ENCODE results near the gene GOSR2. TPM values are rescaled to one million over a fixed set of nuclear protein-coding genes. Genes with fewer than 3 reads are reported as not detected.

Gene GOSR2
- total and polyA plus RNA-seq, 2 of the 13 experiments (the other 11 are each of a cell fraction or from before 2014, with no cell fraction given) = 61.5 to 63.9 TPM

GRCh38 chr17:46964315-46965265 lies 41.6 kb downstream of the GOSR2 start (continued):
- TF ChIP-seq SAP130 (CRISPR knock-in tag; IDR thresholded peaks at IDR 0.05; ENCODE audit: low read depth) = 0 out of 2 replicates have a peak, but pooled peaks have one; percentile 49
- no peak for TF ChIP-seq SP4 (CRISPR knock-in tag; IDR thresholded peaks at IDR 0.05)
- no peak for TF ChIP-seq ZNF318 (CRISPR knock-in tag; IDR thresholded peaks at IDR 0.05)
- 0 out of 2 replicates have a peak, but pooled peaks have one; percentile 31 for TF ChIP-seq ZNF777 (CRISPR knock-in tag; IDR thresholded peaks at IDR 0.05)
- 0 out of 2 replicates have a peak, but pooled peaks have one; percentile 23 for TF ChIP-seq SIX4 (CRISPR knock-in tag; IDR thresholded peaks at IDR 0.05)
- TF ChIP-seq ARHGAP35 (CRISPR knock-in tag; IDR thresholded peaks at IDR 0.05; ENCODE audit: borderline replicate concordance) = no peak
- no peak for TF ChIP-seq NR2F6 (IDR thresholded peaks at IDR 0.05)
- TF ChIP-seq NR2F6 (CRISPR knock-in tag; IDR thresholded peaks at IDR 0.05) = no peak
- TF ChIP-seq ZNF280B (CRISPR knock-in tag; IDR thresholded peaks at IDR 0.05; ENCODE audit: borderline replicate concordance) = peak; percentile 60; the same call in 1 of the 2 replicates
- no peak for TF ChIP-seq RELA (CRISPR knock-in tag; IDR thresholded peaks at IDR 0.05)
- TF ChIP-seq, protein P1, sequence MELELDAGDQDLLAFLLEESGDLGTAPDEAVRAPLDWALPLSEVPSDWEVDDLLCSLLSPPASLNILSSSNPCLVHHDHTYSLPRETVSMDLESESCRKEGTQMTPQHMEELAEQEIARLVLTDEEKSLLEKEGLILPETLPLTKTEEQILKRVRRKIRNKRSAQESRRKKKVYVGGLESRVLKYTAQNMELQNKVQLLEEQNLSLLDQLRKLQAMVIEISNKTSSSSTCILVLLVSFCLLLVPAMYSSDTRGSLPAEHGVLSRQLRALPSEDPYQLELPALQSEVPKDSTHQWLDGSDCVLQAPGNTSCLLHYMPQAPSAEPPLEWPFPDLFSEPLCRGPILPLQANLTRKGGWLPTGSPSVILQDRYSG (CRISPR knock-in tag; IDR thresholded peaks at IDR 0.05) = no peak
- no peak for TF ChIP-seq HNRNPH1 (optimal IDR thresholded peaks at IDR 0.05; ENCODE audit: low read depth, low read length)
- TF ChIP-seq KLF9 (CRISPR knock-in tag; IDR thresholded peaks at IDR 0.05; ENCODE audit: low read depth) = no peak

Data from HepG2 (cell line).